Natural killer cell (primary cell): Measurements from ENCODE around the gene CDC42SE2. TPM values are rescaled to one million over a fixed set of nuclear protein-coding genes. Genes with fewer than 3 reads are reported as not detected.

Experiments
- ATAC-seq, 3 donors: fragments of 150-1000 bp in 2 of 3; fragments of 200-7000 bp in 1 of 3; cut with Tn5 transposase; 1 replicate in 1 of 3; 2 replicates in 2 of 3; pipeline ENCODE4 v1.10.0; 2021; ENCODE audit warnings: mild to moderate bottlenecking in 2 of 3, moderate library complexity in 2 of 3
- DNase-seq, 2 donors: peaks; one replicate each; pipeline versions ENCODE4 v3.0.0 to v3.0.0-alpha.2; 2013 to 2021; ENCODE audit warnings: mixed read lengths in 1 of 2
- H3K27ac ChIP-seq: one replicate; pipeline ENCODE4 v1.5.1; 2013; ENCODE audit warnings: mild to moderate bottlenecking, low read length
- H3K27me3 ChIP-seq: one replicate; pipeline ENCODE4 v1.6.1; 2013; ENCODE audit warnings: low read length; ENCODE audit not compliant: control insufficient read depth, insufficient read depth
- H3K36me3 ChIP-seq: one replicate; pipeline ENCODE4 v1.6.1; 2013; ENCODE audit warnings: low read length; ENCODE audit not compliant: control insufficient read depth, insufficient read depth
- H3K4me1 ChIP-seq: one replicate; pipeline ENCODE4 v1.6.1; 2013; ENCODE audit warnings: low read length; ENCODE audit not compliant: control insufficient read depth, insufficient read depth
- H3K4me3 ChIP-seq: one replicate; pipeline ENCODE4 v1.5.1; 2013; ENCODE audit warnings: low read length
- H3K9me3 ChIP-seq: one replicate; pipeline ENCODE4 v1.6.1; 2013; ENCODE audit warnings: low read length; ENCODE audit not compliant: control insufficient read depth, insufficient read depth
- H3K27ac Mint-ChIP-seq, 2 donors: one replicate each; pipeline ENCODE4 v1.8.0; 2022; ENCODE audit warnings: mild to moderate bottlenecking in 2 of 2, mixed read lengths in 2 of 2, moderate library complexity in 1 of 2
- H3K27me3 Mint-ChIP-seq, 2 donors: one replicate each; pipeline ENCODE4 v1.8.0; 2022; ENCODE audit warnings: low read depth in 2 of 2, mixed read lengths in 2 of 2
- H3K36me3 Mint-ChIP-seq: one replicate; pipeline ENCODE4 v1.8.0; 2022; ENCODE audit warnings: mixed read lengths
- H3K4me1 Mint-ChIP-seq, 2 donors: one replicate each; pipeline ENCODE4 v1.8.0; 2022; ENCODE audit warnings: mixed read lengths in 2 of 2
- H3K4me3 Mint-ChIP-seq: one replicate; pipeline ENCODE4 v1.8.0; 2022; ENCODE audit warnings: mild to moderate bottlenecking, moderate library complexity, mixed read lengths
- H3K9me3 Mint-ChIP-seq, 2 donors: one replicate each; pipeline ENCODE4 v1.8.0; 2022; ENCODE audit warnings: mixed read lengths in 2 of 2
- CTCF ChIP-seq: fragments of 200-600 bp; IDR thresholded peaks from one replicate; pipeline ENCODE4 v1.8.0; 2022; ENCODE audit warnings: antibody characterized with exemption
- WGBS: methylation state at CpG from one replicate; pipeline ENCODE4 v1.1.7; 2013; ENCODE audit warnings: missing lambda C conversion rate; ENCODE audit not compliant: insufficient coverage; 5-methylcytosine and 5-hydroxymethylcytosine counted together
- intact Hi-C: fragments of 100-400 bp; cut with micrococcal nuclease; formaldehyde crosslinking; loops from one replicate; pipeline ENCODE4 v1.14.2; 2022
- total RNA-seq, 4 donors: library from RNA; stranded (reverse); fragments of 120-200 nt in 1 of 4; gene quantifications; one replicate each; pipeline versions ENCODE4 v1.2.3 to v1.2.4, GENCODE V29; 2013 to 2022

The CDC42SE2 gene
- total RNA-seq, 3 donors from 2014 or later (not counting 1 experiment from before 2014, with no cell fraction given) = 140 to 183 (median 166) TPM

- Mint-ChIP-seq H3K27ac (no peak overlapping the region), H3K27me3 (no peaks in the 10 kb centered on the region), H3K9me3 (no peaks in the 10 kb centered on the region), H3K4me3 (no peak overlapping the region), H3K4me1 (no peaks in the 10 kb centered on the region), H3K36me3 (no peaks in the 10 kb centered on the region)
- Histone ChIP-seq H3K4me3 (no peak overlapping the region), H3K9me3 (no peaks in the 10 kb centered on the region), H3K4me1 (peaks cover 19% of the 10 kb centered on the region), H3K27ac (peak overlapping the region; percentile 79), H3K36me3 (no peaks in the 10 kb centered on the region), H3K27me3 (no peaks in the 10 kb centered on the region)
- 85% methylated on average over 4 of the region's 4 CpGs for WGBS
- no peak for TF ChIP-seq CTCF
- DNase-seq (no peak), ATAC-seq (no peak)
- intact Hi-C loops = no loop called here
These were observed 38.4 kb upstream of the CDC42SE2 start for GRCh38 chr5:131225282-131225974.

GRCh38 chr5:131226899-131227298 lies 37.0 kb upstream of the CDC42SE2 start:
- intact Hi-C loops = no loop called here
- 100% methylated on average over 2 of the region's 2 CpGs for WGBS
- Mint-ChIP-seq H3K36me3 (no peaks in the 10 kb centered on the region), H3K4me3 (no peak overlapping the region), H3K27ac (no peak overlapping the region), H3K27me3 (no peaks in the 10 kb centered on the region), H3K4me1 (no peaks in the 10 kb centered on the region), H3K9me3 (no peaks in the 10 kb centered on the region)
- Histone ChIP-seq H3K27ac (no peak overlapping the region), H3K4me1 (peaks cover 19% of the 10 kb centered on the region), H3K9me3 (no peaks in the 10 kb centered on the region), H3K4me3 (no peak overlapping the region), H3K36me3 (no peaks in the 10 kb centered on the region), H3K27me3 (no peaks in the 10 kb centered on the region)
- DNase-seq (no peak), ATAC-seq (no peak)
- TF ChIP-seq CTCF = no peak

GRCh38 chr5:131228646-131229045 lies 35.2 kb upstream of the CDC42SE2 start:
- H3K36me3 Mint-ChIP-seq = no peaks in the 10 kb centered on the region
- no peak for DNase-seq
- ATAC-seq = no peak
- H3K27ac Mint-ChIP-seq = no peak overlapping the region
- H3K4me1 Mint-ChIP-seq = no peaks in the 10 kb centered on the region
- Histone ChIP-seq H3K9me3 (no peaks in the 10 kb centered on the region), H3K4me3 (no peak overlapping the region), H3K27ac (no peak overlapping the region), H3K27me3 (no peaks in the 10 kb centered on the region), H3K4me1 (peaks cover 18% of the 10 kb centered on the region), H3K36me3 (no peaks in the 10 kb centered on the region)
- no peak overlapping the region for H3K4me3 Mint-ChIP-seq
- 67% methylated on average over 1 of the region's 1 CpG for WGBS
- no peaks in the 10 kb centered on the region for H3K27me3 Mint-ChIP-seq
- no peaks in the 10 kb centered on the region for H3K9me3 Mint-ChIP-seq
- intact Hi-C loops = no loop called here
- no peak for TF ChIP-seq CTCF

- no peak overlapping the region for H3K27ac ChIP-seq
These were observed 34.2 kb upstream of the CDC42SE2 start for GRCh38 chr5:131229623-131230022.

More at GRCh38 chr5:131229623-131230022, 34.2 kb upstream of the CDC42SE2 start:
- Histone ChIP-seq H3K9me3 (no peaks in the 10 kb centered on the region), H3K4me1 (peaks cover 8% of the 10 kb centered on the region), H3K36me3 (no peaks in the 10 kb centered on the region), H3K27me3 (no peaks in the 10 kb centered on the region), H3K4me3 (no peak overlapping the region)
- Mint-ChIP-seq H3K9me3 (no peaks in the 10 kb centered on the region), H3K27me3 (no peaks in the 10 kb centered on the region), H3K27ac (no peak overlapping the region), H3K4me3 (no peak overlapping the region), H3K36me3 (no peaks in the 10 kb centered on the region), H3K4me1 (no peaks in the 10 kb centered on the region)
- intact Hi-C loops = no loop called here
- 86% methylated on average over 4 of the region's 4 CpGs for WGBS
- DNase-seq = no peak
- no peak for TF ChIP-seq CTCF
- ATAC-seq = no peak
